HEK293 (cell line): ENCODE data around the gene ARHGEF4.

Experiments used
- YY1 ChIP-seq: fragments of 450-650 bp; formaldehyde crosslinking; IDR thresholded peaks from 2 replicates; pipeline ENCODE4 v1.5.1; 2018; ENCODE audit warnings: missing biosample characterization, missing genetic modification characterization
- ZNF658 ChIP-seq: fragments of 450-650 bp; formaldehyde crosslinking; IDR thresholded peaks from 2 replicates; pipeline ENCODE4; 2016; ENCODE audit warnings: missing biosample characterization, missing genetic modification characterization
- ZNF830 ChIP-seq: fragments of 450-650 bp; IDR thresholded peaks from 2 replicates; pipeline ENCODE4 v1.5.0; 2018; ENCODE audit warnings: missing biosample characterization, missing genetic modification characterization, low read depth, mild to moderate bottlenecking, moderate library complexity
- TF ChIP-seq, protein P1 (sequence below): fragments of 450-650 bp; formaldehyde crosslinking; IDR thresholded peaks from 2 replicates; pipeline ENCODE4 v1.5.1; 2016; ENCODE audit warnings: missing biosample characterization, missing genetic modification characterization
- TF ChIP-seq, protein P2 (sequence below): fragments of 450-650 bp; formaldehyde crosslinking; IDR thresholded peaks from 2 replicates; pipeline ENCODE4 v1.5.1; 2016; ENCODE audit warnings: missing biosample characterization, missing genetic modification characterization
- TF ChIP-seq, protein P3 (sequence below): fragments of 450-650 bp; formaldehyde crosslinking; IDR thresholded peaks from 2 replicates; pipeline ENCODE4 v1.5.1; 2016; ENCODE audit warnings: missing biosample characterization, missing genetic modification characterization

DNA sequence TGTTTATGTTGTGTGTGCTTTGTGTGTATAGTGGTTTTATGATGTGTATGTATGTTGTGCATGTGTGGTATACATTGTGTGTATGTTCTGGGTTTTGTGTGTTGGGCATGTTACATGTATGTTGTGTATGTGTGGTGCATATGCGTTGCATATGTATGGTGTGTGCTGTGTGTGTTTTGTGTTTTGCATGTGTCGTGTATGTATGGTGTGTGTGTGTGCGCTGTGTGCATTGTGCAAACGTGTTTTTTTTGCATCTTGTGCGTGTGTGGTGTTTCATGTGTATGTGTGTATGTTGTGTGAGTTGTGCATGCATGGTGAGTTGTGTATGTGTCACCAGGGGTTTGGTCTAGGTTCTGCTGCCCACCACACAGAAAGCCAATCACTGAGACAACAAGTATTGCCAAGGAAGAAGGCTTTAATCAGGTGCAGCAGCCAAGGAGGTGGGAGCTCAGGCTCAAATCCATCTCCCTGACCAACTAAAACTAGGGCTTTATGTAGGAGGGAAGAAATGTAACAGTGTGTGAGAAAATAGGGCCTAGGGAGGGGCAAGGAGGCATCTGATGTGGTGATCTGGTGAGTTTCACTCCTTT is 140.8 kb downstream of the ARHGEF4 start:
- TF ChIP-seq ZNF830 (no peak), YY1 (tag by site-specific recombination) (no peak), ZNF658 (no peak)
- TF ChIP-seq, protein P1, sequence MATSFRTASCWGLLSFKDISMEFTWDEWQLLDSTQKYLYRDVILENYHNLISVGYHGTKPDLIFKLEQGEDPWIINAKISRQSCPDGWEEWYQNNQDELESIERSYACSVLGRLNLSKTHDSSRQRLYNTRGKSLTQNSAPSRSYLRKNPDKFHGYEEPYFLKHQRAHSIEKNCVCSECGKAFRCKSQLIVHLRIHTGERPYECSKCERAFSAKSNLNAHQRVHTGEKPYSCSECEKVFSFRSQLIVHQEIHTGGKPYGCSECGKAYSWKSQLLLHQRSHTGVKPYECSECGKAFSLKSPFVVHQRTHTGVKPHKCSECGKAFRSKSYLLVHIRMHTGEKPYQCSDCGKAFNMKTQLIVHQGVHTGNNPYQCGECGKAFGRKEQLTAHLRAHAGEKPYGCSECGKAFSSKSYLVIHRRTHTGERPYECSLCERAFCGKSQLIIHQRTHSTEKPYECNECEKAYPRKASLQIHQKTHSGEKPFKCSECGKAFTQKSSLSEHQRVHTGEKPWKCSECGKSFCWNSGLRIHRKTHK (tag by site-specific recombination) = no peak
- TF ChIP-seq, protein P2, sequence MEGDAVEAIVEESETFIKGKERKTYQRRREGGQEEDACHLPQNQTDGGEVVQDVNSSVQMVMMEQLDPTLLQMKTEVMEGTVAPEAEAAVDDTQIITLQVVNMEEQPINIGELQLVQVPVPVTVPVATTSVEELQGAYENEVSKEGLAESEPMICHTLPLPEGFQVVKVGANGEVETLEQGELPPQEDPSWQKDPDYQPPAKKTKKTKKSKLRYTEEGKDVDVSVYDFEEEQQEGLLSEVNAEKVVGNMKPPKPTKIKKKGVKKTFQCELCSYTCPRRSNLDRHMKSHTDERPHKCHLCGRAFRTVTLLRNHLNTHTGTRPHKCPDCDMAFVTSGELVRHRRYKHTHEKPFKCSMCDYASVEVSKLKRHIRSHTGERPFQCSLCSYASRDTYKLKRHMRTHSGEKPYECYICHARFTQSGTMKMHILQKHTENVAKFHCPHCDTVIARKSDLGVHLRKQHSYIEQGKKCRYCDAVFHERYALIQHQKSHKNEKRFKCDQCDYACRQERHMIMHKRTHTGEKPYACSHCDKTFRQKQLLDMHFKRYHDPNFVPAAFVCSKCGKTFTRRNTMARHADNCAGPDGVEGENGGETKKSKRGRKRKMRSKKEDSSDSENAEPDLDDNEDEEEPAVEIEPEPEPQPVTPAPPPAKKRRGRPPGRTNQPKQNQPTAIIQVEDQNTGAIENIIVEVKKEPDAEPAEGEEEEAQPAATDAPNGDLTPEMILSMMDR = no peak
- TF ChIP-seq, protein P3, sequence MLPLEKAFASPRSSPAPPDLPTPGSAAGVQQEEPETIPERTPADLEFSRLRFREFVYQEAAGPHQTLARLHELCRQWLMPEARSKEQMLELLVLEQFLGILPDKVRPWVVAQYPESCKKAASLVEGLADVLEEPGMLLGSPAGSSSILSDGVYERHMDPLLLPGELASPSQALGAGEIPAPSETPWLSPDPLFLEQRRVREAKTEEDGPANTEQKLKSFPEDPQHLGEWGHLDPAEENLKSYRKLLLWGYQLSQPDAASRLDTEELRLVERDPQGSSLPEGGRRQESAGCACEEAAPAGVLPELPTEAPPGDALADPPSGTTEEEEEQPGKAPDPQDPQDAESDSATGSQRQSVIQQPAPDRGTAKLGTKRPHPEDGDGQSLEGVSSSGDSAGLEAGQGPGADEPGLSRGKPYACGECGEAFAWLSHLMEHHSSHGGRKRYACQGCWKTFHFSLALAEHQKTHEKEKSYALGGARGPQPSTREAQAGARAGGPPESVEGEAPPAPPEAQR (tag by site-specific recombination) = no peak
